Measurements from ENCODE around the gene TLE6.

GRCh38 chr19:2997720-2998119, 20.4 kb downstream of the TLE6 start:
- TF ChIP-seq EZH2 (IDR thresholded peaks at IDR 0.05; ENCODE audit: borderline replicate concordance, control insufficient read depth, low read depth, low read length) = no peak
- no peak for TF ChIP-seq E2F4 (IDR thresholded peaks at IDR 0.05; ENCODE audit: low read depth, low read length)
- no peak for TF ChIP-seq FOXK2 (IDR thresholded peaks at IDR 0.05)
- no peak for TF ChIP-seq KDM1A (IDR thresholded peaks at IDR 0.05; ENCODE audit: borderline replicate concordance)
- TF ChIP-seq ZNF274 (IDR thresholded peaks at IDR 0.05; ENCODE audit: insufficient read depth, insufficient read length) = no peak
- TF ChIP-seq CTCF (IDR thresholded peaks at IDR 0.05 in 2 of 3, conservative IDR thresholded peaks at IDR 0.05 in 1 of 3; ENCODE audit: control insufficient read depth in 2 of 3, extremely low read depth in 1 of 3, insufficient read depth in 1 of 3, low read depth in 3 of 3, low read length in 3 of 3) = no peak
- no peak for TF ChIP-seq CBX3 (IDR thresholded peaks at IDR 0.05; ENCODE audit: borderline replicate concordance, low read depth)
- no peak for TF ChIP-seq SREBF2 (IDR thresholded peaks at IDR 0.05; ENCODE audit: low read length)
- TF ChIP-seq TBL1XR1 (IDR thresholded peaks at IDR 0.05; ENCODE audit: low read depth, low read length) = no peak
- no peak for TF ChIP-seq GABPA (IDR thresholded peaks at IDR 0.05; ENCODE audit: low read depth)
- TF ChIP-seq POLR2AphosphoS5 (IDR thresholded peaks at IDR 0.05; ENCODE audit: low read length) = no peak
- TF ChIP-seq REST (IDR thresholded peaks at IDR 0.05; ENCODE audit: low read depth, low read length) = no peak

All from GM12878 (cell line).